GM12891 (cell line): ENCODE results near the gene ZNF506. TPM values are rescaled to one million over a fixed set of nuclear protein-coding genes. Genes with fewer than 3 reads are reported as not detected.
"Not testable (repeated sequence)": the region's sequence is repeated elsewhere in the genome, so short reads cannot be mapped to it uniquely, and the experiment has no call there.

Experiments
- DNase-seq: peaks from one replicate; pipeline ENCODE4 v3.0.0; 2011; ENCODE audit warnings: low spot score; ENCODE audit not compliant: insufficient read length
- FAIRE-seq: peaks from 2 replicates; lab custom pipeline; 2011; peaks lifted over from hg19 to GRCh38; lab: Jason Lieb, UNC
- PAX5 ChIP-seq: IDR thresholded peaks from 2 replicates; pipeline ENCODE4 v1.6.1; 2011; ENCODE audit warnings: low read length, moderate library complexity, mild to moderate bottlenecking; ENCODE audit not compliant: insufficient read depth, severe bottlenecking
- POLR2A ChIP-seq: IDR thresholded peaks from 2 replicates; pipeline ENCODE4 v1.6.1; 2011; ENCODE audit warnings: low read depth, low read length, control low read depth
- POLR2AphosphoS5 ChIP-seq: IDR thresholded peaks from 2 replicates; pipeline ENCODE4 v1.6.1; 2011; ENCODE audit warnings: low read depth, low read length, control low read depth
- POU2F2 ChIP-seq: IDR thresholded peaks from 2 replicates; pipeline ENCODE4 v1.6.1; 2011; ENCODE audit warnings: low read depth, mild to moderate bottlenecking, control low read depth, low read length, moderate library complexity
- SPI1 ChIP-seq: IDR thresholded peaks from 2 replicates; pipeline ENCODE4 v1.6.1; 2011; ENCODE audit warnings: low read depth, low read length, control low read depth
- TAF1 ChIP-seq: IDR thresholded peaks from 2 replicates; pipeline ENCODE4 v1.6.1; 2011; ENCODE audit warnings: low read depth, low read length, control low read depth
- polyA plus RNA-seq: library from polyadenylated mRNA; unstranded; fragments of >200 nt; gene quantifications from one replicate; pipeline ENCODE4 v1.2.1, GENCODE V29; 2012; ENCODE audit warnings: low read depth, missing spikeins, inconsistent platforms; ENCODE audit not compliant: missing spikeins

ZNF506 gene
- 7.6 TPM for polyA plus RNA-seq

- DNase-seq (peak; percentile 66), FAIRE-seq (peak; percentile 97)
- TF ChIP-seq POLR2AphosphoS5 (peak; percentile 94), POU2F2 (peak; percentile 45; the same call in 1 of the 2 replicates), PAX5 (no peak), POLR2A (peak; percentile 95), SPI1 (peak; percentile 76)
Measured at GRCh38 chr19:19821366-19821951, at the start of gene ZNF506. ZNF506 (minus strand) TSS chr19:19821750; CDS start chr19:19821603, 147 bp downstream.

GRCh38 chr19:19870086-19870485 lies 48.5 kb upstream of the ZNF506 start:
- not testable (repeated sequence) for DNase-seq, FAIRE-seq

- DNase-seq (peak; percentile 13), FAIRE-seq (peak; percentile 74)
- TF ChIP-seq POU2F2 (no peak; the same call in 1 of the 2 replicates), POLR2A (peak; percentile 33; the same call in 1 of the 2 replicates), PAX5 (no peak)
Measured at GRCh38 chr19:19866611-19867248, 45.2 kb upstream of the ZNF506 start.

- peak; percentile 72 for DNase-seq
- FAIRE-seq, result peak; percentile 90
- TF ChIP-seq POLR2AphosphoS5, result peak; percentile 95
- TF ChIP-seq POLR2A, result peak; percentile 92
- no peak for TF ChIP-seq SPI1
- peak; percentile 86; the same call in 1 of the 2 replicates for TF ChIP-seq TAF1
Measured at GRCh38 chr19:19865750-19866610, 44.4 kb upstream of the ZNF506 start, which contains the start of gene ZNF253. ZNF253 (plus strand) TSS chr19:19865882; CDS start chr19:19865997, 115 bp downstream.

GRCh38 chr19:19860756-19861390 lies 39.3 kb upstream of the ZNF506 start:
- TF ChIP-seq POLR2A (no peak), POU2F2 (no peak), POLR2AphosphoS5 (no peak), PAX5 (no peak)
- no peak for FAIRE-seq
- DNase-seq, result no peak

- FAIRE-seq (no peak), DNase-seq (no peak)
- no peak for TF ChIP-seq POU2F2
- TF ChIP-seq TAF1, result no peak
- no peak for TF ChIP-seq PAX5
Measured at GRCh38 chr19:19858751-19859150, 37.2 kb upstream of the ZNF506 start.

GRCh38 chr19:19851740-19852139 lies 30.2 kb upstream of the ZNF506 start:
- not testable (repeated sequence) for FAIRE-seq, DNase-seq

GRCh38 chr19:19849056-19849455 lies 27.5 kb upstream of the ZNF506 start:
- FAIRE-seq (no peak), DNase-seq (no peak)
- no peak for TF ChIP-seq TAF1
- TF ChIP-seq POLR2AphosphoS5, result no peak
- TF ChIP-seq POU2F2, result no peak
- TF ChIP-seq SPI1, result peak; percentile 76
- TF ChIP-seq PAX5, result no peak

- TF ChIP-seq POLR2AphosphoS5, result no peak
- no peak for TF ChIP-seq TAF1
- TF ChIP-seq POU2F2, result no peak
- TF ChIP-seq PAX5, result no peak
- no peak for TF ChIP-seq SPI1
- no peak for TF ChIP-seq POLR2A
- FAIRE-seq, result no peak
Measured at GRCh38 chr19:19847781-19848180, 26.2 kb upstream of the ZNF506 start.

GRCh38 chr19:19835560-19836038 lies 14.0 kb upstream of the ZNF506 start:
- FAIRE-seq (no peak), DNase-seq (no peak)
- TF ChIP-seq SPI1 (no peak), PAX5 (no peak), POLR2AphosphoS5 (no peak), TAF1 (no peak), POLR2A (no peak), POU2F2 (no peak)

More at GRCh38 chr19:19847781-19848180, 26.2 kb upstream of the ZNF506 start:
- no peak for DNase-seq
